ENCODE data around the gene PEX5L.

- TF ChIP-seq GATA2 (IDR thresholded peaks at IDR 0.05; ENCODE audit: low read depth, low read length) (no peak), GATA3 (IDR thresholded peaks at IDR 0.05; ENCODE audit: low read depth, low read length) (no peak)
These were observed 163.9 kb downstream of the PEX5L start for GRCh38 chr3:179872842-179873241.

Data from SH-SY5Y (cell line).